HG03442 (cell line): ENCODE results near the gene PLEKHG4B.

ENCODE experiments used
- ATAC-seq: cut with Tn5 transposase; IDR thresholded peaks from one replicate; pipeline ENCODE4 v1.9.1; 2021; ENCODE audit warnings: mild to moderate bottlenecking, moderate library complexity; ENCODE audit not compliant: unreplicated experiment

PLEKHG4B gene

DNA sequence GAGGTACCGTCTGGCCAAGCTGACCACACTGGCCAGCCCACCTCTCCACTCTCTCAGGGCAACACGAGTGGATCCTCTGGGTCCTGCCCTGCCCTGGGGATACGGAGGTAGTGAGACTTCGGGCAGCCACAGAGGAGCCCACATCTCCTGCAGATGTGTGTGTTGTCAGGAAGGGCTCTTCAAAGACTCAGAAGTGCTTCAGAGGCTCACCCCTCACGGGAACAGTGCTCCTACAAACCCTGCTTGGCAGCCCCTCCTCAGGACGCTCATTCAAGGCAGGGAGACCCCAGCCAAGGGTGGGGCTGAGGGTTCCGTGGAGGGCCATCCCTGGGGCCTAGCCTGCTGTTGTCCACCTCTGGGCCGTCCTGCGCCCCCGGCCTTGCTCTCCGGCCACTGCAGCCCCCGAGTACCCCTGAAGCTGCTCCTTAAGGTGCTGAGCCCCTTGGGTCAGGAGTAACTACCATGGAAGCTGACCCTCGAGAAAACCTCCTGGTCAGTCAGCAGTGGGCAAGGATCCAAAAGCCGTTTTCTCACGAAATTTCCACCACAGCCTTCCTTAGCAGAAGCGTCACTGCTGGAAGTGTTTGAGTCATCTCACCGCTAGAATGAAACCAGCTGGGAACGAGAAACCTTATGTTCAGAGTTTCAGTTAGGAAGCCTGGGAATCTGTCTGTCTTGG lies 76.2 kb downstream of the PLEKHG4B start:
- no peak for ATAC-seq

DNA sequence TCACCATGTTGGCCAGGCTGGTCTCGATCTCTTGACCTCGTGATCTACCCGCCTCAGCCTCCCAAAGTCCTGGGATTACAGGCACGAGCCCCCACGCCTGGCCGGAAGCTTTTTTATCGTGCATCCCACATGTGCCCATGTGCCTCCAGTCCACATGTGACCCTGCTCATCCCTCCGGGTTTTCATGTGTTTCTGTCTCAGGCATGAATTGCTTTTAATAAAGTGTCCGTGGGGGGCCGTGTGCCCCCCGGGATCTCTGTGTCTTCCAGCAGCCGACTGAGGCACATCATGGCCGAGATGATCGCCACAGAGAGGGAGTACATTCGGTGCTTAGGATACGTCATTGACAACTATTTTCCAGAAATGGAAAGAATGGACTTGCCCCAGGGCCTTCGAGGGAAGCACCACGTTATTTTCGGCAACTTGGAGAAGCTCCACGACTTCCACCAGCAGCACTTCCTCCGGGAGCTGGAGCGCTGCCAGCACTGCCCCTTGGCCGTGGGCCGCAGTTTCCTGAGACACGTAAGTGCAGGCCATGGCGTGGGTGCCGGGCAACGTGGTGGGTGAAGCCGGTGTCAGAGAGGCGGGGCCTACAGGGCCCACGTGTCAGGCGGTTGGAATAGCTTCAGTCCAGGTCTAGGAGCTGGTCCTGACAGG lies 77.2 kb downstream of the PLEKHG4B start:
- ATAC-seq = no peak

- ATAC-seq = no peak
Measured at GRCh38 chr5:169728-170094, 77.7 kb downstream of the PLEKHG4B start.

GRCh38 chr5:170971-171800 lies 79.2 kb downstream of the PLEKHG4B start:
- no peak for ATAC-seq

GRCh38 chr5:171801-172331 lies 79.9 kb downstream of the PLEKHG4B start:
- ATAC-seq = no peak

- no peak for ATAC-seq
Measured at GRCh38 chr5:172421-172820, 80.5 kb downstream of the PLEKHG4B start.

DNA sequence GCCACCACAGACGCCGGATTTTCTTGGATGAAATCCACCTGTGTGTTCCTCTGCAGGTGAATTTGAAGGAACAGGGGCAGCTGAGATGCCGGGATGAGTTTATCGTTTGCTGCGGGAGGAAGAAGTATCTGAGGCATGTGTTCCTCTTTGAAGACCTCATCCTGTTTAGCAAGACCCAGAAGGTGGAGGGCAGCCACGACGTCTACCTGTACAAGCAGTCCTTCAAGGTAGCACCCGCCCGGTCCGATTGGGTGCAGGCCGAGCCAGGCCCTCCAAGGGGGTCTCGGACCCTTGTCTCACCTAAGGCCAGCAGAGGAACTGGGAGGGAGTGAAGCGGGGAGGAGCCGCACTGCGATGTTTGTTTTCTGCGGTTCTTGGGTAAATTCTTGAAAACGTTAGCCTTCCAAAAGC lies 80.9 kb downstream of the PLEKHG4B start:
- no peak for ATAC-seq

GRCh38 chr5:173392-174290 lies 81.7 kb downstream of the PLEKHG4B start:
- ATAC-seq = no peak

DNA sequence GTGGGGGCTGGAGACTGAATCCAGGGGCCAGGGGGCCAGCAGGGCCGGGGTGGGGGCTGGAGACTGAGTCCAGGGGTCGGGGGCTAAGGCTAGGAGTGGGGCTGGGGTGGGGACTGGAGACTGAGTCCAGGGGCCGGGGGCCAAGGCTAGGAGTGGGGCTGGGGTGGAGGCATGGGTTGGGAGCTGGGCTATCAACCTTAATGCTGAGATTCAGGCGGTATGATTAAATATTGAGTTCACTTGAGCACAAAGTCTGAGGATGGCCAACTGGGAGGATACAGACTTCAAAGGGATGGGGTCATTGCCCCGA lies 82.3 kb downstream of the PLEKHG4B start:
- no peak for ATAC-seq

GRCh38 chr5:174876-175465 lies 83.0 kb downstream of the PLEKHG4B start:
- ATAC-seq = no peak

GRCh38 chr5:176296-176823 lies 84.4 kb downstream of the PLEKHG4B start:
- no peak for ATAC-seq

DNA sequence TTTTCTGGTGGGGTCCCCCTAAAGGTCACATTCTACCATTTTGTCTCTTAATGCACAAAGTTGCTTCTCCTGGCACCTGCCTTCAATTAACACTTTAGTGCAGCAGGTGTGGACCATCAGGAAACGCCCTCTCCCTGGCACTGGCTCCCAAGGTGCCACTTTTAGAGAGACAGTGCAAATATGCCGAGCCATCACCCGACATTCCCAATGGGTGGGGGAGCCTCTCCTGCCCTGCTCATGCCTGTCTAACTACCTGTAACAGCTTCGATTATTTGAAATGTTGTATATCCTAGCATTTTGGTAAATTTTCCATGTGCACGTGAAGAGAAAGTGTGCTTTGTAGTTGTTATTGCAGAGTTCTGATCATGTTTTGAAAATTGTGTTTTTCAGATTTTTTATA lies 86.1 kb downstream of the PLEKHG4B start:
- ATAC-seq = no peak

- no peak for ATAC-seq
Measured at GRCh38 chr5:179401-179800, 87.4 kb downstream of the PLEKHG4B start.

GRCh38 chr5:180286-180918 lies 88.4 kb downstream of the PLEKHG4B start:
- no peak for ATAC-seq

DNA sequence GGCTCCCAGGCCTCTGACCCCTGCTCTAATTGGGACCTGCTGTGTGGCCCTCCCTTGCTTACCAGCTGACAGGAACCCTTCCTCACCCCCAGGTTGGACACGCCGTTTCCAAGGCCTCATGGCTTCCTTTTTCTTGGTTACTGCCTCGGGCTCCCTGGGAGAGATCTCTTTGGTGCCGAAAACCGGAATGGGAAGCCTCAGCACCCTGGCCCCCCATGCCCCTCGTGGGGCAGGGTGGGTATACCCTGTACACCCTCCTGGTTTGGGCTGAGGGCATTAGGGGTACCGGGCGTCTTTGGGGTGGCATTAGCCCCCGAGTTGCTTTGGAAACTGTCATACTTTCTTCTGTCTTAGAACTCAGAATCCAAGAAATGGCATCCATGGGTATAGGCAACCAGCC lies 89.2 kb downstream of the PLEKHG4B start:
- no peak for ATAC-seq

- no peak for ATAC-seq
Measured at GRCh38 chr5:181566-181965, 89.6 kb downstream of the PLEKHG4B start.

DNA sequence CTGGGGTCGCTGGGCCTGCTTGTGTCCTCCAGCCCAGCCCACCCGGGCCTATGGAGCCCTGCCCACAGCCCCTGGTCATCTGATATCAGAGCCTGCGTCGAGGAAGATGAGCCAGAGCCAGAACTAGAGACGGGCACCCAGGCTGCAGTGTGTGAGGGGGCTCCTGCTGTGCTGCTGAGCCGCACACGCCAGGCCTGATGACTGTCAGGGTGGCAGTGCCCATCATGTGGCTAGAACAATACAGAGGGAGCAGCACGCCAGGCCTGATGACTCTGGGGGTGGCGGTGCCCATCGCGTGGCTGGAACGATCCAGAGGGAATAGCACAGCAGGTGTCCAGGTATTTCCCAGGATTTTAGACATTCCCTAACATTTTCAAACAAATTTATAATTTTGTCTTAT lies 90.2 kb downstream of the PLEKHG4B start:
- ATAC-seq = no peak

DNA sequence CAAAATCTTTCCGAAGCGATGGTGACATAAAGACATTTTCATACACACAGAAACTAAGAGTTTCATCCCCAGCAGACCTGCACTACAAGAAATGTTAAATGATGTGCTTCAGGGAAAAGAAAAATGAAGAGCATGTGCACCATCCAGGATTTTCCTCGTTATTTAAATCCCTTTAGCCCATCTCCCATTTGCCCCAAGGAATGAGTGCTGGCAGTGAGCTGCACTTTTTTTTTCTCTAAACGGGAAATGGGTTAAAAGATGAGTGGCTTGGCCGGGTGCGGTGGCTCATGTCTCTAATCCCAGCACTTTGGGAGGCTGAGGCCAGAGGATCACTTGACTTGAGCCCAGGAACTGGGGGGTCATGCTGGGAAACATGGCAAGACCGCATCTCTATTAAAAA lies 92.5 kb downstream of the PLEKHG4B start:
- ATAC-seq = no peak

DNA sequence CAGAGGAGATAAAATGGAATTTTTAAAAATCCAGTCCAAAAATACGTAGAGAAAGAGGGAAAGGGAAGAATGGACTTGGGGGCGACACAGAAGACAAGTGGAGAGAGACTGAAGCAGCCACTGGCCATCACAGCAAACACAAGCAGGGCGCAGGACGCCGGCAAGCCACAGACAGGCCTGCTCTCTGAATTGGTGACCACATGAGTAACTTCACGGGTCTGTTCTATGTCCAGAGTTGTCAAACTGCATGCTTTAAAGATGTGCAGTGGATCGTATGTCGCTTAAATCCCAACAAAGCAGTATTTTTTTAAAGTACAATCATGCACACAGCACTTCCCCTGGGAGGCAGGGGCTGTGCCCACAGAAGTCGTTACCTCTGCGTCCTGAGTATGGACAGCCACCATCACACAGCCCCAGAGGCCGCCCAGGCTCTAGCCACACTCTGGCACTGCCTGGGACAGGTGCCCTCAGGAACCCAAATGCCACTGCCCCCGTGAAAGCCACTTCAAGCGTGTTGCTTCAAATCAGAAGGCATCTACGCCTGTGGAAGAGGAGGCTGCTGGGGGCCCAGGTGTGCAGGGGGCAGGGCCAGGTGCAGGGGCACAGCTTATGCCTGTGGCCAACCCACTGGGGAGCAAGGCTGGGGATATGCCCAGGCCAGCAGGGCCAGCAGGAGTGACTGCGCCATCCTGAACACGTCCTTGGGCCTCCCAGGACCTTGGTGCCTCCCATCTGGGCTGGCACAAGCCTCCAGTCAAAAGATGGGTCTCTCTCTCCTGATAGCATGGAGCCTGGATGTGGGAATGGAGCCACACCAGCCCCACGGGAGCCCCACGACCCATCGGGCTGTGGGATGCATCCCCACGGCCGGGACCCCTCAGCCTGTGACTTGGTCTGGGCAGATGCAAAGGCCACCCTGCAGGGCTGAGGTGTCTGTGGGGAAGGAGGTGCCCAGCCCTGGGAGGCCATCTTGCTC lies 93.4 kb downstream of the PLEKHG4B start:
- ATAC-seq = no peak
